Trophoblast cell (in vitro differentiated cells and primary cell): ENCODE data around the gene SPG21.
A peak's percentile ranks its signal among the peaks of the same experiment; 100 is the strongest.

ENCODE experiments used
- DNase-seq, 2 donors: peaks; one replicate each; pipeline ENCODE4 v3.0.0-alpha.2; 2016
- H2AFZ ChIP-seq: 2 replicates; pipeline ENCODE4 v1.6.1; 2013; ENCODE audit warnings: low read length, moderate library complexity, mild to moderate bottlenecking; ENCODE audit not compliant: insufficient read depth, poor library complexity
- H2AK5ac ChIP-seq: 2 replicates; pipeline ENCODE4 v1.6.1; 2013; ENCODE audit warnings: mild to moderate bottlenecking, low read length
- H2BK120ac ChIP-seq: 2 replicates; pipeline ENCODE4 v1.6.1; 2013; ENCODE audit warnings: low read length, mild to moderate bottlenecking, moderate library complexity; ENCODE audit not compliant: insufficient read depth, poor library complexity
- H2BK12ac ChIP-seq: 2 replicates; pipeline ENCODE4 v1.6.1; 2013; ENCODE audit warnings: mild to moderate bottlenecking, low read length, moderate library complexity
- H2BK5ac ChIP-seq: 2 replicates; pipeline ENCODE4 v1.6.1; 2013; ENCODE audit warnings: low read length, low read depth, moderate library complexity, mild to moderate bottlenecking; ENCODE audit not compliant: poor library complexity
- H3K14ac ChIP-seq: 2 replicates; pipeline ENCODE4 v1.6.1; 2013; ENCODE audit warnings: mild to moderate bottlenecking, low read length
- H3K18ac ChIP-seq: 2 replicates; pipeline ENCODE4 v1.6.1; 2013; ENCODE audit warnings: mild to moderate bottlenecking, low read length
- H3K23ac ChIP-seq: 2 replicates; pipeline ENCODE4 v1.6.1; 2013; ENCODE audit warnings: low read length
- H3K27ac ChIP-seq: 2 replicates; pipeline ENCODE4 v1.5.1; 2013; ENCODE audit warnings: low read depth, mild to moderate bottlenecking, inconsistent platforms, low read length, moderate library complexity
- H3K27me3 ChIP-seq: 2 replicates; pipeline ENCODE4 v1.6.1; 2013; ENCODE audit warnings: inconsistent platforms, mild to moderate bottlenecking, low read length, moderate library complexity; ENCODE audit not compliant: insufficient read depth
- H3K36me3 ChIP-seq, 2 experiments: 1 replicate in 1 of 2; 2 replicates in 1 of 2; pipeline ENCODE4 v1.6.1; 2013; ENCODE audit warnings: low read length in 2 of 2, mild to moderate bottlenecking in 2 of 2, moderate library complexity in 1 of 2; ENCODE audit not compliant: insufficient read depth in 2 of 2, control insufficient read depth in 1 of 2
- H3K4ac ChIP-seq: 2 replicates; pipeline ENCODE4 v1.6.1; 2013; ENCODE audit warnings: low read depth, mild to moderate bottlenecking, low read length, moderate library complexity
- H3K4me1 ChIP-seq, 2 experiments: 1 replicate in 1 of 2; 2 replicates in 1 of 2; pipeline ENCODE4 v1.6.1; 2013; ENCODE audit warnings: low read length in 2 of 2, mild to moderate bottlenecking in 2 of 2, moderate library complexity in 1 of 2; ENCODE audit not compliant: insufficient read depth in 2 of 2, control insufficient read depth in 1 of 2
- H3K4me2 ChIP-seq: 2 replicates; pipeline ENCODE4 v1.6.1; 2013; ENCODE audit warnings: inconsistent platforms, mild to moderate bottlenecking, low read length, moderate library complexity
- H3K4me3 ChIP-seq: 2 replicates; pipeline ENCODE4 v1.5.1; 2013; ENCODE audit warnings: mild to moderate bottlenecking, low read depth, low read length, inconsistent platforms
- H3K79me1 ChIP-seq: one replicate; pipeline ENCODE4 v1.6.1; 2013; ENCODE audit warnings: low read length
- H3K79me2 ChIP-seq: 2 replicates; pipeline ENCODE4 v1.6.1; 2013; ENCODE audit warnings: low read length, mild to moderate bottlenecking; ENCODE audit not compliant: control insufficient read depth, insufficient read depth, poor library complexity
- H3K9ac ChIP-seq: 2 replicates; pipeline ENCODE4 v1.6.1; 2013; ENCODE audit warnings: mild to moderate bottlenecking, low read length
- H3K9me3 ChIP-seq: 2 replicates; pipeline ENCODE4 v1.6.1; 2013; ENCODE audit warnings: low read depth, mild to moderate bottlenecking, control low read depth, inconsistent platforms, low read length; ENCODE audit not compliant: insufficient read depth
- H4K12ac ChIP-seq: 2 replicates; pipeline ENCODE4 v1.6.1; 2013; ENCODE audit warnings: low read depth, mild to moderate bottlenecking, low read length, moderate library complexity
- H4K8ac ChIP-seq: 2 replicates; pipeline ENCODE4 v1.6.1; 2013; ENCODE audit warnings: low read depth, mild to moderate bottlenecking, low read length, moderate library complexity
- H4K91ac ChIP-seq: one replicate; pipeline ENCODE4 v1.6.1; 2013; ENCODE audit warnings: low read depth, mild to moderate bottlenecking, low read length, moderate library complexity
- WGBS: extraction: QIAGEN DNeasy Blood & Tissue Kit; methylation state at CpG from one replicate; pipeline ENCODE4 v1.1.7; 2013; ENCODE audit warnings: missing lambda C conversion rate; ENCODE audit not compliant: insufficient read length, insufficient coverage; ENCODE audit errors: extremely low coverage; 5-methylcytosine and 5-hydroxymethylcytosine counted together

The SPG21 gene

GRCh38 chr15:64921711-64922110 lies 68.0 kb downstream of the SPG21 start:
- H2AK5ac ChIP-seq: no peak overlapping the region
- no peak overlapping the region for H2AFZ ChIP-seq
- H3K14ac ChIP-seq: no peak overlapping the region
- no peaks in the 10 kb centered on the region for H3K79me1 ChIP-seq
- no peak overlapping the region for H4K12ac ChIP-seq
- no peak overlapping the region for H3K4me2 ChIP-seq
- H2BK5ac ChIP-seq: no peak overlapping the region
- H3K23ac ChIP-seq: no peak overlapping the region
- H3K27me3 ChIP-seq: no peaks in the 10 kb centered on the region
- no peak overlapping the region for H3K4ac ChIP-seq
- H4K8ac ChIP-seq: no peak overlapping the region
- H3K4me3 ChIP-seq: no peak overlapping the region
- no CpG with 5 or more reads among the region's 6 CpGs for WGBS
- H3K9ac ChIP-seq: no peak overlapping the region
- H3K79me2 ChIP-seq: no peaks in the 10 kb centered on the region
- H3K27ac ChIP-seq: no peak overlapping the region
- H2BK120ac ChIP-seq: no peak overlapping the region
- H3K36me3 ChIP-seq: no peaks in the 10 kb centered on the region
- no peak overlapping the region for H3K18ac ChIP-seq
- H3K4me1 ChIP-seq: peaks cover 0 to 2% of the 10 kb centered on the region in 2 experiments
- H4K91ac ChIP-seq: no peak overlapping the region
- H2BK12ac ChIP-seq: no peak overlapping the region
- DNase-seq: peak; percentile 76 to 79
- H3K9me3 ChIP-seq: peaks cover 2% of the 10 kb centered on the region

- H3K23ac ChIP-seq: no peak overlapping the region
- H3K4ac ChIP-seq: no peak overlapping the region
- no peak overlapping the region for H3K4me2 ChIP-seq
- no peaks in the 10 kb centered on the region for H3K79me2 ChIP-seq
- no peaks in the 10 kb centered on the region for H3K27me3 ChIP-seq
- H3K18ac ChIP-seq: no peak overlapping the region
- H3K36me3 ChIP-seq: no peaks in the 10 kb centered on the region
- H3K9me3 ChIP-seq: peaks cover 2% of the 10 kb centered on the region
- H3K79me1 ChIP-seq: no peaks in the 10 kb centered on the region
- H3K14ac ChIP-seq: no peak overlapping the region
- peaks cover 0 to 2% of the 10 kb centered on the region in 2 experiments for H3K4me1 ChIP-seq
- WGBS: no CpG with 5 or more reads among the region's 4 CpGs
- no peak overlapping the region for H2AK5ac ChIP-seq
- H2AFZ ChIP-seq: no peak overlapping the region
- no peak overlapping the region for H4K8ac ChIP-seq
- no peak for DNase-seq
- no peak overlapping the region for H4K12ac ChIP-seq
- H4K91ac ChIP-seq: no peak overlapping the region
- H2BK5ac ChIP-seq: no peak overlapping the region
- H3K27ac ChIP-seq: no peak overlapping the region
- no peak overlapping the region for H3K4me3 ChIP-seq
- H3K9ac ChIP-seq: no peak overlapping the region
- no peak overlapping the region for H2BK12ac ChIP-seq
- H2BK120ac ChIP-seq: no peak overlapping the region
Observed at GRCh38 chr15:64919721-64920120, 70.0 kb downstream of the SPG21 start.

GRCh38 chr15:64917211-64917610 lies 72.5 kb downstream of the SPG21 start:
- Histone ChIP-seq H3K14ac (no peak overlapping the region), H4K12ac (no peak overlapping the region), H3K79me1 (no peaks in the 10 kb centered on the region), H3K27ac (no peak overlapping the region), H3K36me3 (no peaks in the 10 kb centered on the region), H3K23ac (no peak overlapping the region), H3K9me3 (no peaks in the 10 kb centered on the region), H2AFZ (no peak overlapping the region), H3K4me1 (peaks cover 0 to 2% of the 10 kb centered on the region in 2 experiments), H3K4me2 (no peak overlapping the region), H3K4ac (no peak overlapping the region), H3K9ac (no peak overlapping the region), H4K91ac (no peak overlapping the region), H2AK5ac (no peak overlapping the region), H3K4me3 (no peak overlapping the region), H2BK5ac (no peak overlapping the region), H2BK120ac (no peak overlapping the region), H2BK12ac (no peak overlapping the region), H3K18ac (no peak overlapping the region), H3K79me2 (no peaks in the 10 kb centered on the region), H4K8ac (no peak overlapping the region), H3K27me3 (no peaks in the 10 kb centered on the region)
- no peak for DNase-seq
- no CpG with 5 or more reads among the region's 9 CpGs for WGBS

GRCh38 chr15:64916365-64916764 lies 73.3 kb downstream of the SPG21 start:
- Histone ChIP-seq H2BK12ac (no peak overlapping the region), H3K9me3 (no peaks in the 10 kb centered on the region), H4K91ac (no peak overlapping the region), H3K4ac (no peak overlapping the region), H3K79me2 (no peaks in the 10 kb centered on the region), H2AK5ac (no peak overlapping the region), H3K23ac (no peak overlapping the region), H3K4me2 (no peak overlapping the region), H3K27ac (no peak overlapping the region), H3K36me3 (no peaks in the 10 kb centered on the region), H4K12ac (no peak overlapping the region), H3K14ac (no peak overlapping the region), H4K8ac (no peak overlapping the region), H3K18ac (no peak overlapping the region), H2BK120ac (no peak overlapping the region), H3K27me3 (peaks cover 3% of the 10 kb centered on the region), H2BK5ac (no peak overlapping the region), H3K79me1 (no peaks in the 10 kb centered on the region), H3K4me1 (peaks cover 1 to 6% of the 10 kb centered on the region in 2 experiments), H3K4me3 (no peak overlapping the region), H3K9ac (no peak overlapping the region), H2AFZ (no peak overlapping the region)
- DNase-seq: no peak
- WGBS: no CpG with 5 or more reads among the region's 2 CpGs
